Stimulated activated CD8-positive, alpha-beta memory T cell treated with anti-CD3 and anti-CD28 coated beads, Interleukin-4, amount 100 ng/mL, for 4 hours (primary cell): ENCODE measurements around the gene SYCE1L.

Experiments
- DNase-seq, 2 donors: peaks; one replicate each; pipeline ENCODE4 v3.0.0-alpha.2; 2020; ENCODE audit warnings: low read depth in 2 of 2, low spot score in 1 of 2

The SYCE1L gene

GRCh38 chr16:77250400-77250799 is 51.2 kb downstream of the SYCE1L start:
- no peak for DNase-seq
